Pulmonary artery endothelial cell (primary cell): ENCODE results near the gene ABCF1. TPM values are rescaled to one million over a fixed set of nuclear protein-coding genes. Genes with fewer than 3 reads are reported as not detected.

Experiments used
- DNase-seq: peaks from one replicate; pipeline ENCODE4 v3.0.0-alpha.2; 2011; ENCODE audit warnings: low read depth, low spot score
- total RNA-seq: library from RNA; depleted of rRNA; stranded (reverse); fragments of >200 nt; gene quantifications from 2 replicates; pipeline ENCODE4 v1.2.3, GENCODE V29; 2014

ABCF1 gene
- total RNA-seq, 1 donor from 2014 or later, result 53.0 TPM

DNA sequence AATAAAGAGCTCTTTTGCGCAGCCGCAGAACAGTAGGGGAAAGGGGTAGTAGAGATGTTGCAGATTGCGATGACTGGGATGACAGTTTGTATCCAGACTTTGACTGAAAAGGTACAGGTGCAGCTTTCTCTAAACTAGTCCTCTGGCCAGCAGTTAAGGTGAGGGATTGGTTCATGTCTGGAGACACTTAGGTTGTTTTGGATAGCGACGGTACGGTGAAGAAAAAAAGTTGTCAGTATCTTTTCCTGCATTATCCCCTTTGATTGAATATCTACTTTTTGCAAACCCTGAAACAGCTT is 13.6 kb upstream of the ABCF1 start:
- DNase-seq, result no peak

DNA sequence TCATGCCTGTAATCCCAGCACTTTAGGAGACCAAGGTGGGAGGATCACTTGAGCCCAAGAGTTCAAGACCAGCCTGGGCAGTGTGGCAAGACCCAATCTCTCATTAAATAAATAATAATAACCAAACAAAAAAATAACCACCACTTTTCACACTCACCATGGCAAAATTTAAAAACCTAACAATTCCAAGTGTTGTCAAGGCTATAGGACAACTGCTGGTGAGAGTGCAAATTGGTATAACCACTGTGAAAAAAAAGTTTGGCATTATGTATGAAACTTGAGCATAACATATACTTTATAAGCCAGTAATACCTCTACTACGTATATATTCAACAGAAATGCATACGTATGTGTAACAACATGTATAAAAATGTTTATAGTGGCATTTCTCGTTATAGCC is 10.3 kb upstream of the ABCF1 start:
- no peak for DNase-seq

- no peak for DNase-seq
These were observed 8.5 kb upstream of the ABCF1 start for GRCh38 chr6:30562470-30563425.

- DNase-seq, result no peak
These were observed 7.1 kb upstream of the ABCF1 start for GRCh38 chr6:30564114-30564513.

DNA sequence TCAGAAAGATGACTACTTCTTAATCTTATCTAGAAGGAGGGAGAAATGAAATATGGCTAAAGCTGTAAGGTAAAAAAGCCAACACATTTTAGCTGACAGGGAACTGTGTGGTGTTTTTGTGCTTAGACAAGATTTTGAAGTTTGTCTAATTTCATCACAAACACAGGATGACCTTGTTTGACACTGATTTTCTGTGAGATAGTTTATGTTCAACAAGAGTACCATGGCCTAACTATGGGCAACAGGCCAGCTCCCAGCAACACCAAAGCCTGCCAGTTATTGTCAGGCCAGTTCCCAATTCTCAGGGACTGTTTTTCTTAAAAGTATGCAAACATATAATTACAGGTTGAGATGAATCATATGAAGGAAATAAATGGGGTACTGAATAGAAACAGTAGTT is 5.5 kb upstream of the ABCF1 start:
- DNase-seq, result no peak

DNA sequence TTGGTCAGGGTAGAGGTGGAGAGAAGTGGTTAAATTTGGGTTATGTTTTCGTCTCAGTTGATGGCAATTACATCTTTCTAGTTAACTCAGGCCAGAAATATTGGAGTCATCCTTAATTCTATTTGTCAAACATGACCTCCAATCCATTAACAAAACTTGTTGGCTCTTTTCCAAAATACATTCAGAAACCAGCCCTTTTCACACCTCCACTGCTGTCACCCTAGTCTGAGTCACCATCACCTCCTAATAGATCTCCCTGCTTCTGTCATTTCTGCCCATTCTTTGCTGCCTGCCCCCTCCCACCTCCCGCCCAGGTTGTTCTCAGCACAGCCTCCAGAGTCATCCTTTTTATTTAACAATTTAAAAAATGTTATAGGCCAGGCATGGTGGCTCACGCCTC is 3.0 kb upstream of the ABCF1 start:
- DNase-seq, result no peak

DNA sequence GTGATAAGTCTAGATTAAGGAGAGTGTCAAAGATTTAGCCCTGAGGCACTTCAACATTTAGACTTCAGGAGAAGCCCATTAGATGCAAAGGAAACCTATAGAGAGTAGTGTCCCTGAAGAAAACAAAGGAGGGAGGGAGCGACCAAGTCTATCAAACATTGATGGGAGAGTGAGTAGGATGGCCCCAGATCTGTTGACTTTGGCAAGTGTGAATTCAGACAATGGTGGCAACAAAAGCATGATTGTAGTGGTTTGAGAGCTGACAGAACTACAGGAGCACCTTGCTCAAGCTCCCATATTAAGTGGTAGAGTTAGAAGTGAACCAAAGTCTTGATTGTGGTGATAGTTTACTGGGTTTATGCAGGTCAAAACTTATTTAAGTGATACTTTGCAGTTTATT is 979 bp upstream of the ABCF1 start:
- DNase-seq, result no peak

DNA sequence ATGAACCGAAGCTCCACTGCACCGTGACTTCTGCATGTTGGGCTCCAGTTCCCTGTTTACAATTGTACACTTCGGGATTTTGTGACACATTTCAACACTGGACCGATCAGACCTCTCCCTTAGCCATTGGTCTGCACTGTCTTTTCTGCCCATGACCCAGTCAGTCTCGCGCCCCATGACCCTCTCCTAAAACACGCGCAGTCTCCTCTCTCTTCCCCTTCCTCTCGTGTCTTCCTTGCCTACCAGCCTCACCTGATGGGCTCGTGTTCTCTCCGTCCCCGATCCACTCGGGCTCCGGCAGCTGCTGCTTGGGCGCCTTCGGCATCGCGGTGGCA is 535 bp upstream of the ABCF1 start:
- DNase-seq, result no peak

GRCh38 chr6:30571762-30572082 is 480 bp downstream of the ABCF1 start:
- no peak for DNase-seq

- no peak for DNase-seq
These were observed 906 bp downstream of the ABCF1 start for GRCh38 chr6:30572148-30572547.

DNA sequence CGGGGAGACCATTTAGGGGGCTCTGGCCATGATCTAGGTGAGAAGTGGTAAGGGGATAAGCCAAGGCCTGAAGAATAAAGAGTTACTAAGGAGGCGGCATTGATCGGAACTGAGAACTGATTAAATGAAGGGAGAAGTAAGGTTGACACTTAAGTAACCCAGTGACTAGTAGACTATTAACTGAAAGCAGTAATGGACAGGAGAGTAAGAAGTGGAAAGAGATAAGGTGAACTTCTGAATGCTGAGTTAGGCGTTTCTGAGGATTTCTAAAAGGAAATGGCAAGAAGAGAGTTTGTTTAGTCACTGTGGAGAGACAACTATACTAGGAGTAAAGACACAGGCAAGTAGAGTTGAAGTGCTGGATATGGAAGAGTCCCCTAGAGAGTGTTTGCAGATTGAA is 1.9 kb downstream of the ABCF1 start:
- DNase-seq, result no peak

GRCh38 chr6:30578051-30578450 is 6.8 kb downstream of the ABCF1 start:
- DNase-seq, result no peak

DNA sequence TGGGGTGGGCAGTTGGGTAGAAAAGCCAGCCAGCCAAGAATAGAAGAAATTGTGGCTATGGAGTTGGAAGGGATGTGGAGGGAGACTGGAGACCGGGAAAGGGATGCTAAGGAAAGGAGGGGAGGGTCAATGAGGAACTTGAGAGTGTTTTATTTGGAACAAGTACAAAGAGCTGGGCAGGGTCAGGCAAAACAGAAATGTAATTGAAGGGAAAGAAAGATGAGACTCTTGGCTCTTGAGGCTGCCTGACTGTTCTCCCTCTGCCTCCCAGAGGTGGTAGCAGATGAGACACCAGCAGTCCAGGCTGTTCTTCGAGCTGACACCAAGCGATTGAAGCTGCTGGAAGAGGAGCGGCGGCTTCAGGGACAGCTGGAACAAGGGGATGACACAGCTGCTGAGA is 12.7 kb downstream of the ABCF1 start:
- no peak for DNase-seq

DNA sequence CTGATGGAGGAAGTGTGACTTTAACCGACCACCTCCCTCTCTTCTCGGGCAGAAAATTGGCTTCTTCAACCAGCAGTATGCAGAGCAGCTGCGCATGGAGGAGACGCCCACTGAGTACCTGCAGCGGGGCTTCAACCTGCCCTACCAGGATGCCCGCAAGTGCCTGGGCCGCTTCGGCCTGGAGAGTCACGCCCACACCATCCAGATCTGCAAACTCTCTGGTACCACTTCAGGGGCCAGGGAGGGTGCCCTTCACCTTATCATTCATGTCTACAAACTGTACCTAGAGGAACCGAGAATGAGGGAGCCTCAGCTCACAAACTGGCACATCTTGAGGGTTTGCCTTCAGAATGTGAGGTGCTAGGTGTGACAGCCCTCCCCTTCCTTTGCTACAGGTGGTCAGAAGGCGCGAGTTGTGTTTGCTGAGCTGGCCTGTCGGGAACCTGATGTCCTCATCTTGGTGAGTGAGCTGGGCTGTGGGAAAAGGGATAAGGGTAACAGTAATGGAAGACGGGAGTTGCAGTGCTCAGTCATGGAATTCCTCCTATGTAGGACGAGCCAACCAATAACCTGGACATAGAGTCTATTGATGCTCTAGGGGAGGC is 18.6 kb downstream of the ABCF1 start:
- no peak for DNase-seq

GRCh38 chr6:30590509-30590908 is 19.3 kb downstream of the ABCF1 start:
- no peak for DNase-seq

- no peak for DNase-seq
These were observed 19.8 kb downstream of the ABCF1 start for GRCh38 chr6:30591008-30591407.

DNA sequence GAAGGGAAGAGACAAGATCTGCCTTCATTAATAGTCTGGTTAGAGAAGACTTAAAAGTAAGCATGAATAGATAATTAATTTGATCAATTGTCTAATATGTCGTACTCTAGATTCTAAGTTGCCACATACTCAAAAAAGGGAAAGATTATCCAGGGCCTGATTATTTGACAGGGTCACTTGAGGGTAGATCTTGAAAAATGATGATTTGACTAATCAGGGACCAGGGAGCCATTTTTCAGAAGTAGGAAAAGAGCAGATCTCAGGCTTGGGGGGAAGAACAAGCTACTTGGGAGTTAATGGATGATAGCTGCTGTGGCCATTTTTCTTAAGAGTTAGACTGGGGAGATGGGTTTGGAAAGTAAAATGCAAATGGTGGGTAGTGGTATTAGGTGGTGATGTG is 21.0 kb downstream of the ABCF1 start:
- DNase-seq, result no peak

DNA sequence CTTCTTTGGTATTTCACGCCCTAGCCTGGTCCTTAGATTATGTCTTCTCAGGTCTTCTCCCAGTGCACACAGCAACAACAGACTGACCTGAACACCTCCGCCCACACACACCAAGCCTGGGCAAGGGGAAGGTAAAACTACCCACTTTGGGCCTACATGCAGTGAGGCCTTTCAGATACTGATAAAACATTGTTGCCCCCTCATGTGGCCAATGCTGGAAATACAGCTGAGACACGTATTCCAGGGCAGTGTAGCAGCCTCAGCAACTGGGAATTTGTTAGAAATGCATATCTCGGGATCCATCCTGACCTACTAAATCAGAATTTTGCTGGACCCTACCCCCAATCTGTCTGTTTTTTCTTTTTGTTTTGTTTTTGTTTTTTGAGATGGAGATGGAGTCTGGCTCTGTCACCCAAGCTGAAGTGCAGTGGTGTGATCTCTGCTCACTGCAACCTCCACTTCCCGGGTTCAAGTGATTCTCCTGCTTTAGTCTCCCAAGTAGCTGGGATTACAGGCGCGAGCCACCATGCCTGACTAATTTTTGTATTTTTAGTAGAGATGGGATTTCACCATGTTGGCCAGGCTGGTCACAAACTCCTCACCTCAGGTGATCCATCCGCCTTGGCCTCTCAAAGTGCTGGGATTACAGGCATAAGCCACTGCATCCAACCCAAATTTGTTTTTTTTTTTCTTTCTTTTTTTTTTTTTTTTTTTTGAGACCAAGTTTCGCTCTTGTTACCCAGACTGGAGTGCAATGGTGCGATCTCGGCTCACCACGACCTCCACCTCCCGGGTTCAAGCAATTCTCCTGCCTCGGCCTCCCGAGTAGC is 26.3 kb downstream of the ABCF1 start:
- DNase-seq, result peak; percentile 46

DNA sequence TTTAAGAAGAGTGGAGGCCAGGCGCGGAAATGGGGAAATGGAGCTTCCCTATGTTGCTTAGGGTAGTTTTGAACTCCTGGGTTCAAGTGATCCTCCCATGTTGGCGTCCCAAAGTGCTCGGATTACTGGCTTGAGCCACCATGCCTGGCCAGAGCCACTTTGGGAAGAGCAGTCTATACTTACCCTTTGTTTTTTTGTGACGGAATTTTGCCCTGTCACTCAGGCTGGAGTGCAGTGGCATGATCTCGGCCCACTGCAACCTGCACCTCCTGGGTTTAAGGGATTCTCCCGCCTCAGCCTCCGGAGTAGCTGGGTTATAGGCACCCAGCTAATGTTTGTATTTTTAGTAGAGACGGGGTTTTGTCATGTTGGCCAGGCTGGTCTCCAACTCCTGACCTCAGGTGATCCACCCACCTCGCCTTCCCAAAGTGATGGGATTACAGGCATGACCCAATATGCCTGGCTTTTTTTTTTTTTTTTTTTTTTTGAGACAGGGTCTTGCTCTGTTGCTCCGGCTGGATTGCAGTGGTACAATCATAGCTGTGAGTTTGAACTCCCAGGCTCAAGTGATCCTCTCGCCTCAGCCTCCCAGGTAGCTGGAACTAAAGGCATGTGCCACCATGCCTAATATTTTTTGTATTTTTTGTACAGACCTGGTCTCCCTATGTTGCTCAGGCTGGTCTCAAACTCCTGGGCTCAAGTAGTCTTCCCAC is 27.8 kb downstream of the ABCF1 start:
- no peak for DNase-seq

DNA sequence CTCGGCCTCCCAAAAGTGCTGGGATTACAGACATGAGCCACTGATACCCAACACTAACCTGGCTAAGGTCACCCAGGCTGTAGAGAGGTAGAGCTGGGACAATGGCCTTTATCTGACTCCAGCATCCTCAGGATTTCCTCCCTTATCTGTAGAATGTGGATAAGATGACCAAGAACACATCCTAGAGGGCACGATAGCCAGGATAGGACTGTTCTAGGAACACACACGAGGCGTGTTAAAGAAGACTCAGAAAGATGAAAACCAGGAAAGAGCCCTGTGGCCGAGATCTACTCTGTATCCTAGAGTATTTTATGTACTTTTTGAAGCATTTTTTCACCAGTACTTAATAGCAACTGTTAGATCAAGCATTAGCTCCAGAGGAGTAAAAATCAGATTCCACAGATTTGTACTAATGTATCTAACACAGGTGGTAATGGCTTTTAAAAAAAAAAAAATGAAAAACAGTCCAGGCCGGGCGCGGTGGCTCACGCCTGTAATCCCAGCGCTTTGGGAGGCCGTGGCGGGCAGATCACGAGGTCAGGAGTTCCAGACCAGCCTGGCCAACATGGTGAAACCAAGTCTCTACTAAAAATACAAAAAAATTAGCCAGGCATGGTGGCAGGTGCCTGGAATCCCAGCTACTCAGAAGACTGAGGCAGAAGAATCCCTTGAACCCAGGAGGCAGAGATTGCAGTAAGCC is 28.5 kb downstream of the ABCF1 start:
- DNase-seq, result no peak

- no peak for DNase-seq
These were observed 29.3 kb downstream of the ABCF1 start for GRCh38 chr6:30600451-30600961.
